Measurements from ENCODE around the gene HSF2BP.

GRCh38 chr21:43653626-43654025 lies 5.7 kb downstream of the HSF2BP start:
- TF ChIP-seq CTBP1 (IDR thresholded peaks at IDR 0.05; ENCODE audit: borderline replicate concordance) (no peak), FOXM1 (IDR thresholded peaks at IDR 0.05; ENCODE audit: borderline replicate concordance) (no peak), FOXA1 (IDR thresholded peaks at IDR 0.05) (no peak), ZNF384 (IDR thresholded peaks at IDR 0.05) (no peak), TARDBP (IDR thresholded peaks at IDR 0.05) (no peak), BHLHE40 (IDR thresholded peaks at IDR 0.05; ENCODE audit: borderline replicate concordance) (no peak), SP1 (IDR thresholded peaks at IDR 0.05) (no peak), FOXK2 (IDR thresholded peaks at IDR 0.05) (no peak)

Data from HEK293T (cell line).